Kidney capillary endothelial cell (primary cell): ENCODE results near the gene LMLN.
"Not testable (repeated sequence)": the region's sequence is repeated elsewhere in the genome, so short reads cannot be mapped to it uniquely, and the experiment has no call there.

ENCODE experiments used
- DNase-seq: peaks from one replicate; pipeline ENCODE4 v3.0.0-alpha.2; 2018; ENCODE audit warnings: low spot score

Gene LMLN

GRCh38 chr3:197959891-197960693, at the start of gene LMLN:
TSS of gene LMLN (plus strand) at chr3:197960217. CDS start at chr3:197960246, 29 bp downstream.
- peak; percentile 94 for DNase-seq

GRCh38 chr3:197912741-197913476, 47.1 kb upstream of the LMLN start:
- no peak for DNase-seq

GRCh38 chr3:197913641-197914380, 46.2 kb upstream of the LMLN start:
- no peak for DNase-seq

GRCh38 chr3:197921429-197922275, 38.4 kb upstream of the LMLN start:
- DNase-seq, result not testable (repeated sequence)

GRCh38 chr3:197926418-197926817, 33.6 kb upstream of the LMLN start:
- no peak for DNase-seq

- DNase-seq, result not testable (repeated sequence)
These were observed 32.4 kb upstream of the LMLN start for GRCh38 chr3:197927578-197927977.

- DNase-seq, result no peak
These were observed 23.1 kb upstream of the LMLN start for GRCh38 chr3:197936819-197937384.

GRCh38 chr3:197940745-197941384, 19.2 kb upstream of the LMLN start:
- no peak for DNase-seq

- DNase-seq, result peak; percentile 48
These were observed 17.0 kb upstream of the LMLN start for GRCh38 chr3:197942956-197943556.

GRCh38 chr3:197949191-197949777, 10.7 kb upstream of the LMLN start:
- no peak for DNase-seq

GRCh38 chr3:197949778-197950676, 10.0 kb upstream of the LMLN start, which contains the start of gene RPL35A:
TSS of gene RPL35A (plus strand) at chr3:197950190. CDS start at chr3:197950968, 778 bp downstream.
- DNase-seq, result peak; percentile 92

GRCh38 chr3:197950677-197951061, 9.3 kb upstream of the LMLN start:
- DNase-seq, result no peak

GRCh38 chr3:197951392-197951990, 8.5 kb upstream of the LMLN start:
- DNase-seq, result no peak

- no peak for DNase-seq
These were observed 7.6 kb upstream of the LMLN start for GRCh38 chr3:197952440-197952839.

- DNase-seq, result no peak
These were observed 6.7 kb upstream of the LMLN start for GRCh38 chr3:197953325-197953724.

GRCh38 chr3:197953881-197954280, 6.1 kb upstream of the LMLN start:
- DNase-seq, result no peak

- no peak for DNase-seq
These were observed 4.0 kb upstream of the LMLN start for GRCh38 chr3:197955892-197956477.

- no peak for DNase-seq
These were observed 3.4 kb upstream of the LMLN start for GRCh38 chr3:197956626-197956988.
